H1 (cell line): ENCODE results near the gene MACROD2. TPM values are rescaled to one million over a fixed set of nuclear protein-coding genes. Genes with fewer than 3 reads are reported as not detected.

Experiments
- CTCF ChIA-PET: fragments of 300-600 bp; sonication (Branson Sonifier 250); formaldehyde crosslinking; loops from one replicate; lab custom pipeline; 2021; ENCODE audit not compliant: partially characterized antibody; lab: Charles Lee
- POLR2A ChIA-PET: fragments of 300-600 bp; sonication (Branson Sonifier 250); formaldehyde crosslinking; loops from one replicate; lab custom pipeline; 2021; ENCODE audit warnings: inconsistent platforms; ENCODE audit not compliant: partially characterized antibody; lab: Charles Lee
- DNase-seq, 2 experiments: peaks; one replicate each; pipeline versions ENCODE4 v3.0.0 to v3.0.0-alpha.2; 2010 to 2022; ENCODE audit warnings: low spot score in 2 of 2, low read depth in 1 of 2, mixed read lengths in 1 of 2
- FAIRE-seq: peaks from 2 replicates; lab custom pipeline; 2011; peaks lifted over from hg19 to GRCh38; lab: Jason Lieb, UNC
- H2AFZ ChIP-seq: 2 replicates; pipeline ENCODE4 v1.8.1; 2012; ENCODE audit warnings: low read length, inconsistent platforms
- H2AK5ac ChIP-seq: 2 replicates; pipeline ENCODE4 v1.6.1; 2013; ENCODE audit warnings: low read depth, low read length
- H2BK120ac ChIP-seq: replicated peaks from 2 replicates; pipeline ENCODE3; 2013; ENCODE audit warnings: low read depth, low read length, inconsistent platforms
- H2BK12ac ChIP-seq: 2 replicates; pipeline ENCODE4 v1.6.1; 2013; ENCODE audit warnings: low read depth, low read length
- H2BK15ac ChIP-seq: 2 replicates; pipeline ENCODE4 v1.6.1; 2013; ENCODE audit warnings: low read length
- H2BK20ac ChIP-seq: 2 replicates; pipeline ENCODE4 v1.6.1; 2013; ENCODE audit warnings: low read length
- H2BK5ac ChIP-seq: 2 replicates; pipeline ENCODE4 v1.6.1; 2013; ENCODE audit warnings: low read depth, low read length
- H3K14ac ChIP-seq: 2 replicates; pipeline ENCODE4 v1.6.1; 2013; ENCODE audit warnings: inconsistent platforms; ENCODE audit not compliant: insufficient read length
- H3K18ac ChIP-seq: 2 replicates; pipeline ENCODE4 v1.6.1; 2013; ENCODE audit warnings: low read length; ENCODE audit errors: extremely low read depth
- H3K23ac ChIP-seq: 2 replicates; pipeline ENCODE4 v1.6.1; 2013; ENCODE audit warnings: inconsistent platforms; ENCODE audit not compliant: insufficient read length
- H3K23me2 ChIP-seq: 2 replicates; pipeline ENCODE4 v1.6.1; 2013; ENCODE audit warnings: low read depth, low read length
- H3K27ac ChIP-seq: 2 replicates; pipeline ENCODE4 v1.6.1; 2011; ENCODE audit warnings: low read depth, low read length, inconsistent platforms
- H3K27me3 ChIP-seq, 4 experiments: replicated peaks in 1 of 4; 1 replicate in 1 of 4; 2 replicates in 3 of 4; pipeline versions ENCODE4 v1.6.1 to v1.8.1; 2011 to 2013; ENCODE audit warnings: low read length in 3 of 4, mild to moderate bottlenecking in 3 of 4, inconsistent platforms in 2 of 4, mixed read lengths in 2 of 4, moderate library complexity in 1 of 4; ENCODE audit not compliant: control insufficient read depth in 3 of 4, insufficient read depth in 3 of 4; ENCODE audit errors: extremely low read depth in 1 of 4
- H3K36me3 ChIP-seq, 4 experiments: 2 replicates each; pipeline versions ENCODE4 v1.6.1 to v1.8.1; 2011 to 2013; ENCODE audit warnings: mild to moderate bottlenecking in 4 of 4, low read length in 3 of 4, moderate library complexity in 2 of 4, control low read depth in 1 of 4, inconsistent platforms in 1 of 4; ENCODE audit not compliant: insufficient read depth in 4 of 4, control insufficient read depth in 2 of 4
- H3K4ac ChIP-seq: replicated peaks from 2 replicates; pipeline ENCODE3; 2013; ENCODE audit warnings: low read length, low read depth, mixed read lengths, inconsistent platforms; ENCODE audit not compliant: insufficient read length
- H3K4me1 ChIP-seq, 4 experiments: replicated peaks in 1 of 4; 1 replicate in 1 of 4; 2 replicates in 3 of 4; pipeline versions ENCODE4 v1.6.1 to v1.8.1; 2011 to 2013; ENCODE audit warnings: low read length in 3 of 4, inconsistent platforms in 2 of 4, mixed read lengths in 1 of 4; ENCODE audit not compliant: insufficient read depth in 4 of 4, control insufficient read depth in 3 of 4
- H3K4me2 ChIP-seq, 2 experiments: 2 replicates each; pipeline versions ENCODE4 v1.6.1 to v1.8.1; 2011 to 2013; ENCODE audit warnings: low read depth in 2 of 2, low read length in 2 of 2, control low read depth in 1 of 2, inconsistent platforms in 1 of 2, mild to moderate bottlenecking in 1 of 2; ENCODE audit not compliant: insufficient read depth in 1 of 2
- H3K4me3 ChIP-seq, 4 experiments: fragments of 200-600, 300-600 bp in 1 of 4; sonication (generic), shearing (Covaris generic), sonication (Bioruptor Twin) in 1 of 4; 2 replicates each; pipeline versions ENCODE4 v1.5.1 to v1.8.1; 2011 to 2016; ENCODE audit warnings: low read length in 4 of 4, low read depth in 3 of 4, control low read depth in 2 of 4, inconsistent platforms in 2 of 4, mild to moderate bottlenecking in 2 of 4, mixed read lengths in 1 of 4, moderate library complexity in 1 of 4; ENCODE audit not compliant: insufficient read depth in 2 of 4; ENCODE audit errors: extremely low read depth in 1 of 4
- H3K56ac ChIP-seq: replicated peaks from 2 replicates; pipeline ENCODE3; 2013; ENCODE audit warnings: low read depth, mild to moderate bottlenecking, mixed read lengths, low read length, inconsistent platforms; ENCODE audit not compliant: insufficient read length
- H3K79me1 ChIP-seq: 2 replicates; pipeline ENCODE4 v1.6.1; 2013; ENCODE audit warnings: low read depth, low read length, control low read depth
- H3K79me2 ChIP-seq, 2 experiments: 2 replicates each; pipeline versions ENCODE4 v1.6.1 to v1.8.1; 2012 to 2013; ENCODE audit warnings: low read length in 2 of 2, mild to moderate bottlenecking in 2 of 2, inconsistent platforms in 1 of 2; ENCODE audit not compliant: insufficient read depth in 2 of 2, control insufficient read depth in 1 of 2
- H3K9ac ChIP-seq, 4 experiments: replicated peaks in 1 of 4; 1 replicate in 1 of 4; 2 replicates in 3 of 4; pipeline versions ENCODE4 v1.6.1 to v1.8.1; 2011 to 2013; ENCODE audit warnings: low read depth in 3 of 4, low read length in 3 of 4, control low read depth in 2 of 4, mild to moderate bottlenecking in 2 of 4, moderate library complexity in 2 of 4, inconsistent platforms in 1 of 4; ENCODE audit errors: extremely low read depth in 1 of 4
- H3K9me3 ChIP-seq, 2 experiments: 2 replicates each; pipeline versions ENCODE4 v1.6.1 to v1.8.1; 2012 to 2013; ENCODE audit warnings: mild to moderate bottlenecking in 2 of 2, moderate library complexity in 2 of 2, control low read depth in 1 of 2, inconsistent platforms in 1 of 2, low read depth in 1 of 2, low read length in 1 of 2, mixed read lengths in 1 of 2; ENCODE audit not compliant: insufficient read depth in 2 of 2
- H4K20me1 ChIP-seq, 2 experiments: replicated peaks in 1 of 2; 2 replicates each; pipeline versions ENCODE3 to v1.8.1; 2011 to 2013; ENCODE audit warnings: inconsistent platforms in 2 of 2, low read length in 2 of 2, mild to moderate bottlenecking in 1 of 2; ENCODE audit not compliant: insufficient read depth in 2 of 2, control insufficient read depth in 1 of 2
- H4K5ac ChIP-seq: 2 replicates; pipeline ENCODE4 v1.6.1; 2013; ENCODE audit warnings: low read length, low read depth, mixed read lengths, inconsistent platforms; ENCODE audit not compliant: insufficient read length
- H4K8ac ChIP-seq: 2 replicates; pipeline ENCODE4 v1.8.0; 2013; ENCODE audit warnings: mild to moderate bottlenecking, moderate library complexity, low read length, inconsistent platforms; ENCODE audit not compliant: insufficient read depth; ENCODE audit errors: extremely low read depth
- H4K91ac ChIP-seq: replicated peaks from 2 replicates; pipeline ENCODE3; 2013; ENCODE audit warnings: low read length, mixed read lengths, inconsistent platforms; ENCODE audit not compliant: insufficient read length
- ASH2L ChIP-seq: fragments of 200-600, 300-600 bp; sonication (generic); IDR thresholded peaks from one replicate; pipeline ENCODE4 v1.7.1; 2017; ENCODE audit warnings: low read length
- BCL11A ChIP-seq, 2 experiments: IDR thresholded peaks; one replicate each; pipeline ENCODE4 v1.6.1; 2011; ENCODE audit warnings: low read depth in 2 of 2, low read length in 2 of 2, mild to moderate bottlenecking in 2 of 2
- CEBPB ChIP-seq: IDR thresholded peaks from 2 replicates; pipeline ENCODE4 v1.6.1; 2012; ENCODE audit warnings: low read depth, low read length
- CHD2 ChIP-seq: IDR thresholded peaks from 2 replicates; pipeline ENCODE4 v1.6.1; 2012; ENCODE audit warnings: low read length, improper control_type of control experiment
- CREB1 ChIP-seq: IDR thresholded peaks from 2 replicates; pipeline ENCODE4 v1.6.1; 2012; ENCODE audit warnings: inconsistent platforms
- FOSL1 ChIP-seq: IDR thresholded peaks from 2 replicates; pipeline ENCODE4 v1.6.1; 2011; ENCODE audit warnings: mild to moderate bottlenecking, low read depth, low read length, moderate library complexity; ENCODE audit not compliant: insufficient read depth
- KDM1A ChIP-seq: fragments of 200-600, 300-600 bp; sonication (generic); IDR thresholded peaks from 2 replicates; pipeline ENCODE4 v1.7.1; 2016; ENCODE audit warnings: mild to moderate bottlenecking, low read length, borderline replicate concordance
- NANOG ChIP-seq: IDR thresholded peaks from 2 replicates; pipeline ENCODE4 v1.6.1; 2011; ENCODE audit warnings: low read length, low read depth, mild to moderate bottlenecking, inconsistent platforms; ENCODE audit not compliant: insufficient read depth, poor library complexity, severe bottlenecking
- POLR2A ChIP-seq, 2 experiments: IDR thresholded peaks; 1 replicate in 1 of 2; 2 replicates in 1 of 2; pipeline ENCODE4 v1.6.1; 2011; ENCODE audit warnings: low read depth in 2 of 2, low read length in 2 of 2, mild to moderate bottlenecking in 2 of 2; ENCODE audit errors: control extremely low read depth in 1 of 2
- POLR2AphosphoS5 ChIP-seq: IDR thresholded peaks from 2 replicates; pipeline ENCODE4 v1.6.1; 2011; ENCODE audit warnings: low read depth, low read length
- POU5F1 ChIP-seq: IDR thresholded peaks from 2 replicates; pipeline ENCODE4 v1.6.1; 2011; ENCODE audit warnings: low read depth, mild to moderate bottlenecking, low read length, moderate library complexity
- SAP30 ChIP-seq: fragments of 300-600 bp; sonication (generic); IDR thresholded peaks from 2 replicates; pipeline ENCODE4 v1.7.1; 2012; ENCODE audit warnings: low read length, moderate library complexity, mild to moderate bottlenecking, inconsistent platforms; ENCODE audit not compliant: insufficient read depth, insufficient replicate concordance
- SP4 ChIP-seq: IDR thresholded peaks from 2 replicates; pipeline ENCODE4 v1.6.1; 2012; ENCODE audit warnings: low read length, inconsistent platforms
- SUZ12 ChIP-seq: fragments of 200-600 bp; sonication (generic); IDR thresholded peaks from 2 replicates; pipeline ENCODE4 v1.6.1; 2012; ENCODE audit warnings: mild to moderate bottlenecking, inconsistent platforms, low read length, moderate library complexity, mixed read lengths
- TCF12 ChIP-seq: IDR thresholded peaks from 2 replicates; pipeline ENCODE4 v1.6.1; 2011; ENCODE audit warnings: low read depth, mild to moderate bottlenecking, low read length
- YY1 ChIP-seq: IDR thresholded peaks from 2 replicates; pipeline ENCODE4 v1.6.1; 2011; ENCODE audit warnings: low read depth, mild to moderate bottlenecking, low read length
- WGBS, 2 experiments: shearing (Covaris generic) in 1 of 2; methylation state at CpG; one replicate each; pipeline versions ENCODE4 v1.1.6 to v1.1.7; 2013 to 2015; ENCODE audit warnings: low lambda C conversion rate in 2 of 2, mixed read lengths in 2 of 2, inconsistent platforms in 1 of 2, low coverage in 1 of 2, missing lambda C conversion rate in 1 of 2; ENCODE audit not compliant: insufficient replicate concordance in 2 of 2, insufficient coverage in 1 of 2, insufficient read length in 1 of 2; ENCODE audit errors: extremely low coverage in 1 of 2, missing lambda C conversion rate in 1 of 2; 5-methylcytosine and 5-hydroxymethylcytosine counted together
- polyA plus RNA-seq, 7 experiments: library from polyadenylated mRNA; depleted of rRNA in 3 of 7; stranded (reverse) in 5 of 7; unstranded in 2 of 7; fragments of >200 nt in 5 of 7; fragments of 200-250 nt in 2 of 7; gene quantifications; 1 replicate in 5 of 7; 2 replicates in 1 of 7; 4 replicates in 1 of 7; pipeline versions ENCODE4 v1.2.1 to v1.2.3, GENCODE V29; 2011 to 2013; ENCODE audit warnings: missing spikeins in 2 of 7, mixed read lengths in 2 of 7
- total RNA-seq: library from RNA; stranded (reverse); fragmentation: NEBNext Ultra II Directional; extraction: Animal tissue kit (Norgen Biotek cat#: 25700); gene quantifications from 2 replicates; pipeline ENCODE4 v1.2.1, GENCODE V29; 2021

MACROD2 gene
- total and polyA plus RNA-seq, 2 of the 8 experiments (the other 6 are each of a cell fraction or from before 2014, with no cell fraction given) = 0.70 to 3.9 TPM

DNA sequence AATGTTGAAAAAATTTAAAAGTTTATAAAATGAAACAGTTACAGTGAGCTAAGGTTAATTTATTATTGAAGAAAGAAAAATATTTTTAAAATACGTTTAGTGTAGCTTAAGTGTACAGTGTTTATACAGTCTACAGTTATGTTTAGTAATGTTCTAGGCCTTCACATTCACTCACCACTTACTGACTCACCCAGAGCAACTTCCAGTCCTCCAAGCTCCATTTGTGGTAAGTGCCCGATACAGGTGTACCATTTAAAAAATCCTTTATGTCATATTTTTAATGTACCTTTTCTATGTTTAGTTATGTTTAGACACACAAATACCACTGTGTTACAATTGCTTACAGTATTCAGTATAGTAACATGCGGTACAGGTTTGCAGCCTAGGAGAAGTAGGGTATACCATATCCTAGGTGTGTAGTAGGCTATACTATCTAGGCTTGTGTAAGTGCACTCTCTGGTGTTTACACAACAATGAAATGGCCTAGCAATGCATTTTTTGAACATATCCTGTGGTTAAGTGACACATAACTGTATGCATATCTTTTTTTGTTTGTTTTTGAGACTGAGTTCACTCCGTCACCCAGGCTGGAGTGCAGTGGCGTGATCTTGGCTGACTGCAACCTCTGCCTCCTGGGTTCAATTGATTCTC lies 315.8 kb downstream of the MACROD2 start:
- H2BK12ac ChIP-seq = no peak overlapping the region
- H4K5ac ChIP-seq = no peak overlapping the region
- H4K20me1 ChIP-seq = no peaks in the 10 kb centered on the region
- no peaks in the 10 kb centered on the region; a peak in 1 of 7 replicates for H3K4me1 ChIP-seq
- H2AK5ac ChIP-seq = no peak overlapping the region
- POLR2A ChIA-PET = interaction anchor here (0.7 kb wide), 1 partner anchor 9 kb away, joined by 3 read pairs; no protein-coding TSS in a partner anchor
- WGBS, 2 experiments = 93% methylated on average over 5 of the region's 5 CpGs; no CpG with 5 or more reads in 1 of the 2 experiments
- H4K91ac ChIP-seq = no peak overlapping the region
- H3K79me1 ChIP-seq = no peaks in the 10 kb centered on the region
- no peaks in the 10 kb centered on the region for H3K9me3 ChIP-seq
- no peaks in the 10 kb centered on the region for H3K27me3 ChIP-seq
- no peaks in the 10 kb centered on the region for H3K36me3 ChIP-seq
- H2BK5ac ChIP-seq = no peak overlapping the region
- no peak overlapping the region for H3K4me2 ChIP-seq
- H3K9ac ChIP-seq = no peak overlapping the region
- no peak overlapping the region for H3K23ac ChIP-seq
- no peaks in the 10 kb centered on the region for H3K79me2 ChIP-seq
- H2BK15ac ChIP-seq = no peak overlapping the region
- H3K56ac ChIP-seq = no peak overlapping the region
- H3K23me2 ChIP-seq = no peaks in the 10 kb centered on the region
- H2BK120ac ChIP-seq = no peak overlapping the region
- no peak overlapping the region for H3K27ac ChIP-seq
- no peak overlapping the region for H3K4ac ChIP-seq
- CTCF ChIA-PET = no interaction called here
- FAIRE-seq (no peak), DNase-seq (no peak)
- H3K18ac ChIP-seq = no peak overlapping the region
- no peak overlapping the region for H4K8ac ChIP-seq
- H3K14ac ChIP-seq = no peak overlapping the region
- no peak overlapping the region for H3K4me3 ChIP-seq
- H2AFZ ChIP-seq = no peak overlapping the region
- no peak overlapping the region for H2BK20ac ChIP-seq
- TF ChIP-seq TCF12 (no peak), SP4 (no peak), YY1 (no peak), NANOG (no peak), ASH2L (no peak), SUZ12 (no peak), POU5F1 (no peak), KDM1A (no peak), FOSL1 (no peak), POLR2A (IDR thresholded peaks at IDR 0.05; ENCODE audit: control extremely low read depth in 1 of 2, low read depth in 2 of 2, low read length in 2 of 2) (no peak), CEBPB (no peak), SAP30 (no peak), CREB1 (no peak), BCL11A (IDR thresholded peaks at IDR 0.05; ENCODE audit: low read depth in 2 of 2, low read length in 2 of 2) (no peak), CHD2 (no peak), POLR2AphosphoS5 (no peak)
